CD4-positive, alpha-beta T cell treated with Interferon alpha-2 for 1 hour (primary cell): Measurements from ENCODE around the gene SCO1.
"Not testable (repeated sequence)": the region's sequence is repeated elsewhere in the genome, so short reads cannot be mapped to it uniquely, and the experiment has no call there.

Source experiments
- DNase-seq, 2 donors: peaks; one replicate each; pipeline ENCODE4 v3.0.0-alpha.2; 2020 to 2022

The SCO1 gene

DNA sequence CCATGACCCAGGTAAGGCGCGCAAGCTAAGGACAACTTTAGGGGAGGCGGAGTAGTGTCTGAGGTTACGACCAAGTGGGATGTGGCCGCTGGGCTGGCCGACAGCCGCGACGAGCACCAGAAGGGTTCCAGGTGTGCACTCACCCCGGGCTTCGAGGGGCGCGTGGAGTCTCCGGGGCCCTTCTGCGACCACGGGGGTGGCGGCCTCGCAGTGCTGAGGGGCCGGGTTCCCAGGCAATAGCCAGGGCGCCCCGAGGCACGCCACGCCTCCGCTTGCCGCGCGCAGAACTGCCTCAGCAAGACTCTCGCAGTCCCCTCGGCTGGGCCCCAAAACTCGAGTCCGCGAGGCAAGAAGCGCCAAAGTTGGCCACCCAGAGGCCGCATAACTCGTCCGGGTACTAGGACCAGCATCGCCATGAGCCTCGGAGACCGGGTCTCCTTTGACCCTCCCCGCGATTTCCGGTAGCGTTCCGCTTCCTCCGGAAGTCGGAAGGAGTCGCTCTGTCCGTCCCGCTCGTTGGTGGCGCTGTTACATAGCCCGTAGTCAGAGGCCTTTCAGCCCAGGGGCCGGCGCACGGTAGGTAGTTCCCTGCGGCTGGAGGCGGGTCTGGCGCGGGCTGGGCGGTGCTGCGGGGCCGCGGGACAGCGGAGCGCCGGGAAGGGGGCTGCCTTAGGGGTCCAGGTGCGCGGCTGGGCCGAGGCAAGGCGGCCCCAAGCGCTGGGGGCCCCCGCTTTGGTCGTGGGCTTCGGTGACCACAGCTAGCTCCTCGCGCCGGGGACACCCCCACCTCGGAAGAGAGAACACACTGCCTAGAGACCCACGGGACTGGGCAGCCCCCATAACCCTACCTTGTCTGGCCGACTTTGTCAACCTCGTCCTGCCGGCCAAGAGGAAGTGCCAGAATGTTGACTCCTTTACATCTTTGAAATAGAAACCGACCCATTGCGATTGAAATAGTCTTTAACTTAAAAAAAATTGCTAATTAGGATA, at the start of gene SCO1, which contains the start of gene ADPRM:
TSS of gene SCO1 (minus strand) at position 442 of the 990 bp plus-strand sequence. CDS start at position 416, 26 bp downstream.
TSS of gene ADPRM (plus strand) at position 503 of the 990 bp plus-strand sequence. CDS start 7,333 bp downstream, outside the sequence.
- DNase-seq = peak; percentile 91 to 92

DNA sequence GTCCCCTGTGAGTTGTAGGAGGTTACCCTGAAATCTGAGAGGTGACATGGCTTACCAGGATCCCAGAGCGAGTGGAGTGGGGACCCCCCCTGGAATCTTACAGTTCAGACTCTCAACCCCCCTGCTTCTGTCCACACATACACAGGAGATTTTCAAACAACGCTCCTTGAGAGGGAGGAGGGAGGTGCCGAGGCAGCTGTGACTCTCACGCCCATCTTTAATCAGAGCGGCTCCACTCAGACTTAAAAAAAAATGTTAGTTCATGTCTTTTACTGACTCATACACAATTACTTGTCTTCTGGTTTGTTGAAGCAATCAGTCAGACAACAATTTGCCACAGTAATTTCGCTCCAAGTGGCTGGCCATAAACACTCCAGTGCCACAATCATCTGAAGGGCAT, 47.9 kb upstream of the SCO1 start:
- DNase-seq = no peak

DNA sequence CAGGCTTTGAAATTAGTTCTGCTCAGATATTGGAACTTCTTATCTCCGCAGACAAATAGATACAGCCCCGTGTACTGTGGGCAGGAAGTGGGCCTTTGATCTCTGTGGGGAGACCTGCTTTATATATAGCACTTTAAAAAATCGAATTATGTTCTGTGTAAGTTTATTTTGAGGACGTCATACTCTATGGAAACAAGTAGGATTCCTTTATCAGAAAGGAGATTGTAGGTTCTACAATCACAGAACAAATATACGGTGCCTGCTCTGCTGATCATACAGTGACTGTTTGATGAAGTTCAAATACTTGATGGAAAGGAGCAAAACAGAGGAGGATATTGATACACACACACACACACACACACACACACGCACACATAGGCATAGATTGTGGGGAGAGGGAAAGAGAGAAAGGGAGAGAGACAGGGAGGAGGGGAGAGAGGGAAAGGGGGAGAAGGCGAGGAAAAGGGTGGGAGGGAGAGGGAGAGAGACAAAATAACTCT, 47.2 kb upstream of the SCO1 start:
- DNase-seq = peak; percentile 24 to 47

DNA sequence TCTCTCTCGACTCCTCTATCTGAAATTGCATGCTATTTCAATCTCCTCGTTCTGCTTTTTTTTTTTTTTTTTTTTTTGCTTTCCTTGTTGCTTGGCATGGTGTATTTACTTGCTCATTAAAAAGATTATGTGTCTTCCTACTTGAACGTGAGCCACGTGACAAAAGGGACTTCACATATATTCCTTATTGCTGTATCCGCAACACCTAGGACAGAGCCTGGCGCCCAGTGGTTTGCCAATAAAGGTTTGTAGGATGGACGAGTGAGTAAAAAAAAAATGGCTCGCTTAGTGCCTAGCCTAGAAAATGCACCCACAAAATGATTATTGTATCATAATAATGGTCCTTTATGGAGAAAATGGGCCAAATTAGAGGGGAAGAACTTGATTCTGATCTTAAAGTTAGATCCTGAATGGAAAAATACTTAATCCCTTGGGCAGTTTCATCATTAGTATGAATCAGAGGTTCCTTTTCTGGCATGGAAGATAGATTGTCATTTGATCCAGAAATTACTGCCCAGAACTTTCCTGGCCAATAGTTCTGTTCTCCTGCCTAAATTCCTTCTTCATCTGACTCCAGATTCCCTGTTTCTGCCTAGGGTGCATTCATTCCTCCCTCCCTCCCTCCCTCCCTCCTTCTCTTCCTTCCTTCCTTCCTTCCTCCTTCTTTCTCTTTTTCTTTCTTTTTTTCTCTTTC, 46.1 kb upstream of the SCO1 start:
- no peak for DNase-seq

DNA sequence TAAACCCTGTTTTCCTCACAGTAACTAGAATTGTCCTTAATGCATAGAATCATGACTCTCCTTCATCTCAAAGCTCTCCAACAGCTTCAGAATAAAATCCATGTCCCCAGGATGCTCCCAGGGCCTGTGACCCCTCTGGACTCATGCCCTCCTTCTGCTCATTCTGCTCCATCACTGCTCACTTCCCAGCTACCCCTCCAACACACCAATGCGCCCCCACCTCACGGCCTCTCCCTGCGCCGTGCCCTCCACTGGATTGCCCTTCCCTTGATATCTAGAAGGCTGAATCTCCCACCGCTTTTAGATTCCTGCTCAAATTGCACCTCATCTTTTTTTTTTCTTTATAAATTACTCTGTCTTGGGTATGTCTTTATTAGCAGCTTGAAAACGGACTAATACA, 45.1 kb upstream of the SCO1 start:
- DNase-seq = no peak

DNA sequence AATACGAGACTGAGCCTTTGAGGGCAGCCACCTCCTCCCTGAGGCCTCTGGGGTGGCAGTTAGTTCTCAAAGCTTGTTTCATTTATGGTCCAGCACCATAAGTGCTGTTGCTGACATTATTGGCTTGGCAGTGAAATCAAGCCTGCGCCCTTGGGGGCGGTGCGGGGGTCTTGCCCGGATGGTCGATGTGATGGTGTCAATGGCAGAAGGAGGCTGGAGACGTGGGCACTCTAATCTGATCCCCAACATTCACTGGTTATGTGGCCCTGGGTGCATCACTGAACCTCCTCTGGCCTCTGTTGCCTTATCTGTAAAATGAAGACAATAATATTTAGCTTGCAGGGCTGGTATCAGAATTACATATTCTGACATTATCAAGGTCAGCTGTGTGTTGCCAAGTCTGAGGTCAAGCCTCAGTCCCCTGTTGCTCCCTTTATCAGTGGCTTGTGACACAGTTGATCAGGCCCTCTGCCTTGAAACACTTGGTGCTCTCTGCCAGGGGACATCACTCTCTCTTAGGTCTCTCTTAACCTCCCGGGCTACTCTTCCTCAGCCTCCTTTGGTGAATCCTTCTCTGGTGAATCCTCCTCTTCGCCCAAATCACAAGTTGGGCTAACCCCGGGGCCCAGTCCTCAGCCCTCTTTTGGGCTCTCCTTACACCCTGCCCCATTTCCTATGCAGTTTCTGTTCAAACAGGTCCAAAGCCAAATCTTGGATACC, 44.2 kb upstream of the SCO1 start:
- no peak for DNase-seq

DNA sequence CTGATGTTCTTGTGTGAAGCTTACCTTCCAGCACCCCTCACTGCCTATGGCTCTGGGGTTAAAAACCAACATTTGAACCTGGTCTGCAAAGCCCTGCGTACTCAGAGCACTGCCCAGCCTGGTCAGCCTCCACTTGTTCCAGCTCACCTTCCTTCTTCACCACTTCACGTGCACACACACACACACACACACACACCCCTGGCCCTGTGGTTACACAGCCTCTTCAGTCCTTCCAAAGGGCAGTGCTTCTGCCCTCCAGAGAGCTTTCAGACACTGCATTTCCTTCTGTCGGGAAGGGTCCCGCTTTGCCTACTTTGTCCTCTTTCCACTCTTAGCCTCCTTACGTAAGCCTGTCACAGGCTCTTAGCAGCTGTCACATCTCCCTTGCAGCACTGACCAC, 42.1 kb upstream of the SCO1 start:
- DNase-seq = no peak

DNA sequence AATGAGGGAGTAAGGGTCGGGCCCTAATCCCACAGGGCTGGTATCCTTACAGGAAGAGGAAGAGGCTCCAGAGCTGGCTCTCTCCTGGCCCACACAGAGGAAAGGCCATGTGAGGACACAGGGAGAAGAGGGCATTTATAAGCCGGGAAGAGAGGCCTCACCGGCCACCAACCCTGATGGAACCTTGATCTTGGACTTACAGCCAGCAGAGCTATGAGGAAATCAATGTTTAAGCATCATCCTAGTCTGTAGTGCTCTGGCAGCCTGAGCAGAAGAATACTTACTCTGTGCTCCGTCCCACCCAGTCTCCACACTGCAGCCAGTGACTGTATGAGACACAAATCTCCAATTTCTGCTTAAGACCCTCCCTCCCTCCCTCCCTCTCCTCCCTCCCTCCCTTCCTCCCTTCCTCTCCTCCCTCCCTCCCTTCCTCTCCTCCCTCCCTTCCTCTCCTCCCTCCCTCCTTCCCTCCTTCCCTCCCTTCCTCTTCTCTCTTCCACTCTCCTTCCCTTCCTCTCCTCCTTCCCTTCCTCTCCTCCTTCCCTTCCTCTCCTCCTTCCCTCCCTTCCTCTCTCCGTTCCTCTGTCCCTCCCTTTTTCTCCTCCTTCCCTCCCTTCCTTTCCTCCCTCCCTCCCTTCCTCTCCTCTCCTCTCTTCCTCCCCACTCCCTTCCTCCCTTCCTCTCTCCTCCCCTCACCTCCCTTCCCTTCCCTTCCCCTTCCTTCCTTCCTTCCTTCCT, 41.4 kb upstream of the SCO1 start:
- no peak for DNase-seq

DNA sequence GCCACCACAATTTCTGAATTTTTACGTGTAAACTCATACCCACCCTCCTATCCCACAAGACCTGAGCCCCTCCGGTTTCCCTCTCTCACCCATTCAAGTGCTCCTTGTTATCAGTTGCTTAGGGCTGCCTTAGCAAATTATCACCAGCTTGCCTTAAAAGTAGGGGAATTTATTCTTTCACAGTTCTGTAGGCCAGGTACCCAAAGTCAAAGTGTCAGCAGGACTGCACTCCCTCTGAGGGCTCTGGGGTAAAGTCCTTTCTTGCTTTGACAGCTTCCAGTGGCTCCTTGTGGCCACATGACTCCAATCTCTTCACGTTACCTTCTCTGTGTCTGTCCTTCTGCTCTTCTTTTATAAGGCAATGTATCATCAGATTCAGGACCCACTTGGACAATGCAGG, 40.4 kb upstream of the SCO1 start:
- no peak for DNase-seq

DNA sequence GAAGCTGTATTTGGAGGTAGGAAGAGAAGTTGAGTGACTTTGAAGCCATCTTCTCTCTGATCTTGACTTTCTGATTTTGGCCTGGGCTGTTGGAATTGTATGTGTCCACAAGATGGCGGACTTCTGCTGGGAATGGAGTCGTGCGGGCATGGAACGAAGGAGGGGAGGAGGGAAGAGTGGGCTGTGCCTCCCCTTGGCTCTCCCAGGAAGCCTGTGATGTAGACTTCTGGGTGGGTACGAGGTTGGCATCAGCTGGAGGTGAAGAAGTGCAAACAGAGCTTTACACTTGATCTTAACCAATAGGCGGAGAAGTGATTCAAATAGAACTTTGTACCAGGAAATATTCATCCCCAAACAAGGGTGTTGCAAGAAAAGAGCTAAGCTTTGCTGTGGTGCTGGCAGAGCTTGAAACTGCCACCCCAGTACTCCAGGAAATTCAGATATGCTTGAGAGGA, 39.9 kb upstream of the SCO1 start:
- DNase-seq = peak; percentile 9 to 36

DNA sequence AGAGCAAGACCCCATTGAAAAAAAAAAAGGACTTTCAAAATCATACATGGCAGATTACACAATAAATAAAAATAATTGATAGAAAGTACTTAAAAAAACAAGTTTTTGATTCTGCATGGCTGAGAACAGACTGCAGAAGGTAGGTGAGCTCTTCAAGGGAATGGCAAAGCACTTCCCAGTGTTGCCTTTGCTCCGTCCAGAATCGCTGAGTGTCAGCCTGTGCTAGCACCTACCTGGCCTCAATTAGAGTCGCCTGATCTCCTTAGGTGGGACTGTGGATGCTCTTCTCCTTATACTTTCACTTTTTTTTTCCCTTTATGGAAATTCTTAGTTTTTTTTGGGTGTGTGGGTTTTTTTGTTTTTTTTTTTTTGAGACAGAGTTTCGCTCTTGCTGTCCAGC, 38.5 kb upstream of the SCO1 start:
- DNase-seq = no peak

DNA sequence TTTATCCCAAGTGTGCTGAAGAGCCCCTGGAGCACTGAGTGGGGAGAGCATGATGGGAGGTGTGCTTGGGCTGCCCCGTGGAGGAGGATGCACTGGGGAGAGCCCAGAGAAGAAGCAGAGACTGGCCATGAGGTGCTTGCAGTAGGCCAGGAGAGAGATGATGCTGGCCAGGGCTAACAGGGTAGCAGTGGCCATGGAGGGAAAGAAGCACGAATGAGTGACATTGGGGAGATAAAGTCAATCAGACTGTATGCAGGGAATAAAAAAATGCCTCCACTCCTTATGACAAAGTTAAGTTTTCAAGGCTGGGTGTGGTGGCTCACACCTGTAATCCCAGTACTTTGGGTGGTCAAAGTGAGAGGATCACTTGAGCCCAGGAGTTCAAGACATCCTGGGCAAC, 37.9 kb upstream of the SCO1 start:
- DNase-seq = no peak

DNA sequence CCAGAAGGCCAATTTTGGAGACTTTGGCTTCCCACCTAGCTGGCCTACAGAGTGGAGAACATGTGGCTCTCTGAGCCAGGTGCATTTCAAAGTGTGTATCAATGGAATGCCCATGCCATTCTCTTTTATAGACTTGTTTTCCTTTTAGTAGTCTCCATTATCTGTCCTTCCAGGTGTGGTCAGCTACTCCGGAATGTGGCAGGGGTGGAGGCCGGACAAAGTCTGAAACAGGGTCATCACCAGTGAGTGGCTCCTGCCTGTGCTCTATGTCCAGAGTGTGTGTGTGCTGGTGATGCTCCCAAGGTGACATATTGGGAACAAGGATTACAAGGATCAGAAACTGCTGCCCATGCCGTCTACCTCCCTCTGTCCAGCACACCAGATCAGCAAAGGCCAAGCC, 36.3 kb upstream of the SCO1 start:
- no peak for DNase-seq

DNA sequence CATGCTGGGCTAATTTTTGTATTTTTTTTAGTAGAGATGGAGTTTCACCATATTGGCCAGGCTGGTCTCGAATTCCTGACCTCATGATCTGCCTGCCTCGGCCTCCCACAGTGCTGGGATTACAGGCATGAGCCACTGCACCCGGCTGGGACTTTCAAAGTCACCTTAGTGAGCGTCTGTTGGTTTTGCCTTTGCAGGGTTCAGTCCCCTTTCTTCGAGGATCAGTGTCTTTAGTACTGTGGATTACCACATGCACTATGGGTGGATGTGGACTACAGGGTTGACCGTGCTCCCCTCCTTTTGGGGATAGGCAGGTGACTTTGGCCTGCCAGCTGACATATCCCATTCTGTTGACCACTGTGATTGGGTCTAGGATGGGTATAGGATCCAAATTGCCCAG, 34.8 kb upstream of the SCO1 start:
- DNase-seq = not testable (repeated sequence)

DNA sequence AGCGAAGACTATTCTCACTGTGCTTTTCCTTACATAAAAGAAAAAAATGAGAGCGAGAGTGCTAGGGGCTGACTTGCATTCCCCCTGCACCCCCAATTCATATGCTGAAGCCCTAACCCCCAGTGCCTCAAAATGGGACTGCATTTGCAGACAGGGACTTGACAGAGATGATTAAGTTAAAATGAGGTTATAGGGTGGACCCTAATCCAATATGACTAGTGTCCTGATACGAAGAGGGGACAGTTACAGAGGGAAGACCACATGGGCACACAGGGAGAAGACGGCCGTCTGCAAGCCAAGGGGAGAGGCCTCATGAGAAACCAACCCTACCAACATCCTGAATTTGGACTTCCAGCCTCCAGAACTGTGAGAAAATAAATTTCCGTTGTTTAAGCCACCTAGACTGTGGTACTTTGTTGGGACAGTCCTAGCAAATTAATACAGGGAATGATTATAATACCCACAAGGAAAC, 34.1 kb upstream of the SCO1 start:
- DNase-seq = no peak

DNA sequence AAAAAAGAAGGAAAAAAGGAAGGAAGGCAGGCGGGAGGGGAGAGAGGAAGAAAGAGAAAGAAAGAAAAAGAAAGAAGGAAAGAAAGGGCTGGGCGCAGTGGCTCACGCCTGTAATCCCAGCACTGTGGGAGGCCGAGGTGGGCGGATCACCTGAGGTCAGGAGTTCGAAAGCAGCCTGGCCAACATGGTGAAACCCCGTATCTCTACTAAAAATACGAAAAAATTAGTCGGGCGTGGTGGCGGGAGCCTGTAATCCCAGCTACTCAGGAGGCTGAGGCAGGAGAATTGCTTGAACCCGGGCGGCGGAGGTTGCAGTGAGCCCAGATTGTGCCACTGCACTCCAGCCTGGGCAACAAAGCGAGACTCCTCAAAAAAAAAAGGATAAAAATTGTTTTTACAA, 32.9 kb upstream of the SCO1 start:
- not testable (repeated sequence) for DNase-seq

DNA sequence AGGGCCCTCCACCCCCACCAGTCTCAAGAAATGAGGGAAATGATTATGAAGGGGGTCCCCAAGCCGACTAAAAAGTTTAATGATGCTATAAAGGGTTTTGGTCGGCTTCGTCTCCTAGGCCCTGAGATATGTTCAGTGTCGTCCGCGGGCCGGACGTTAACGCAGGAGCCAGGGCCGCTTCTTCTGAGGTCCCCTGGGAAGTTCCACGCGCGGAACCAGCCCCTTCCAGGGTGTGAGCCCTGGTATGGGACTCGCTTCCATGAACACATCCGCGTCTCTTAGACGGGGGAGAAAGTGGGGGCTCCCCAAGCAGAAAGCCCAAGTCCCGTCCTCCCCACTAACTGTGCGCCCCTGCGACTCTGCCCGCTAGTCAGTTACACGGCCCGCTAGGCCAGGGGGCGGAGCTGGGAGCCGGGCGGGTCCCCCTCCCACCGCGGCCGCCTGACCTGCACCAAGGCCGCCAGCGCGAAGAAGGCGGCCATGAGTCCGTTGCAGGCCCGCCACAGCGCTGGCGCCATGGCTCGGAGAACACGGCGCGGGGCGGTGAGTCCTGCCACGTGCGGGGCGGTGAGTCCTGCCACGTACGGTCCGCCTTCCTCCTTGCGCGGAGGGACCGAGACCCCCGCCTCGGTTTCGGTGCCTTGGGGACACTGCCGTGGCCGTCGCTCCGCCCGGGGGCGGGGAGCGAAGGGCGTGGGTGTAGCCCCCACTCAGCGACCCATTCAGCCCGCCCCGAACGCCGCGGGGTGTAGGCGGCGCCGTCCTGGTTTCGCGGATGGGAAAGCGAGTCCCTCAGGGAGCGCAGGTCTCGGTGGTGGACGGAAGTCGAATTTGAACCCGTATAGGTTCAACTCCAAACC, 32.2 kb upstream of the SCO1 start, which contains the start of gene TMEM220:
TSS of gene TMEM220 (minus strand) at position 690 of the 860 bp plus-strand sequence. CDS start at position 518, 172 bp downstream.
- DNase-seq = peak; percentile 24 to 33

DNA sequence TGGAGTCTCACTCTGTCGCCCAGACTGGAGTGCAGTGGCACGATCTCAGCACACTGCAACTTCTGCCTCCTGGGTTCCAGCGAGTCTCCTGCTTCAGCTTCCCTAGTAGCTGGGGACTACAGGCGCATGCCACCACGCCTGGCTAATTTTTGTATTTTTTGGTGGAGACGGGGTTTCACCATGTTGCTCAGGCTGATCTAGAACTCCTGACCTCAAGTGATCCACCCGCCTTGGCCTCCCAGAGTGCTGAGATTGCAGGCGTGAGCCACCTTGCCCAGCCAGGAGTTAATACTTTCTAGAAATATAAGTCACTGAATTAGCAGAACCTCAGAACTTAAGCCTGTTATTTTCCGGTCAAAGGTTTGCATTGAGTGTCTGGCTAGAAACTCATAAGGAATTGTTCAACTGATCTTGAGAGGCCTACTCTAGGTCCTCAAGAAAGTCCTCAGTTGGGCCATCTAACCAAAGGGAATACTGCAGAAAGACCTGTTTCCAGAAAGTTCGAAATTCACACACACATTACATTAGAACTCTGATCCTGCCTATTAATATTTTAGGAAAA, 31.1 kb upstream of the SCO1 start:
- no peak for DNase-seq

DNA sequence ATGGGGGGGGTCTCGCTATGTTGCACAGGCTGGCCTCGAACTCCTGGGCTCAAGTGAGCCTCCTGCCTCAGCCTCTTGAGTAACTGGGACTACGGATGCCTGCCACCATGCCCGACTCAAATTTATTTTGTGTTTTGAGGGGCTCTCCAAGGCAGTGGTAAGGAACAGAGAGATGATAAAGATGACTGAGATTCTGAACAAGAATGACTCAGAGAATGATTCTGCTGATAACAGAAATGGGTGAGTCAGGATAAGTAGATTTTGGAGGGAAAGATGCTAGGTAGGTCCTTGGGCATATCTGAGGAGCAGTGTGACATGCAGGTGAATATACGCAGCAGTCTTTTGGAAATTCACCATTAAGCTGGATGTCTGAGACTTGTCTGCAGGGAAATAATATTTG, 29.9 kb upstream of the SCO1 start:
- no peak for DNase-seq

DNA sequence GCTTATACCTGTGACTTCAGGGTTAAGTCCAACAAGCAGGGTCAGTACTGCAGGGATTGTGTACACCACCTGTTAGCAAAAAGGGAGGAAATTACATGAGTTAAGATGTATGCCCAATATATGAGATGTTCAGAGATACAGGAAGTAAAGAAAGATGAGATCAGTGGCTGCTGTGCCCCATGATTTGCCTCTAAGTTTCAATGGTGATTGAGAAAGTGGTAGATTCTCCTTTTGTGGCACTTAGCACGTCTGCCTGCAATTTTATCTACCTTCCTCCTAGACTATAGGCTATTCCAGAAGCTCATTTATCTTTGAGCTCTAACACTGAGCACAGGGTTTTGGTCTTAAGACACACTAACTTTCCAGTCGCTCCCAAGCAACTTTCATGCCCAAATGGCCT, 28.9 kb upstream of the SCO1 start:
- no peak for DNase-seq

DNA sequence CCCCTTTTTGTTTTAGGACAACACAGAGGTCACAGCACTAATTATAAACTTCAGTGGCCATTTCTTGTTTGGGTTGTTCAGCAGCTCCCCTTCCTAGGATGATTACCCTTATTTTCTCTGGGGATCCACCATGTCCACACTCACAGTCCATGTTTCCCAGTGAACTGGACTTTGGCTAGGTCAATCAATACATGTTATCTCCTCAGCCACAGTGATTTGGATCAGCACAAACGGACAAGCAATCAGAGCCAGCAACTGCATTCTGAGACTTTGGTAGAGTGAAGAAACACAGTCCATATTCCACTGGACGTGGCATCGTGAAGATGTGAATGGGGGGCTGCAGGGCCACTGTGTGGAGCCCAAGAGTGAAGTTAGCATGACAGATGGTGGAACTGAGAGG, 27.9 kb upstream of the SCO1 start:
- no peak for DNase-seq
